Heart left ventricle (tissue), 16 donors: ENCODE results near the gene P2RY11. TPM values are rescaled to one million over a fixed set of nuclear protein-coding genes. Genes with fewer than 3 reads are reported as not detected.

Source experiments
- ATAC-seq, 4 donors: fragments of 200-7000 bp; cut with Tn5 transposase; one replicate each; pipeline ENCODE4 v1.9.1; 2020 to 2022; ENCODE audit warnings: moderate library complexity in 4 of 4, mild to moderate bottlenecking in 3 of 4, moderate number of reproducible peaks in 1 of 4
- DNase-seq, 5 donors: peaks; one replicate each; pipeline ENCODE4 v3.0.0-alpha.2; 2020
- H3K27ac ChIP-seq, 12 donors: fragments of 200-600 bp; sonication (generic) in 4 of 12; one replicate each; pipeline versions ENCODE4 v1.5.0 to v1.8.0; 2016 to 2022; ENCODE audit warnings: mild to moderate bottlenecking in 2 of 12
- H3K27me3 ChIP-seq, 9 donors: fragments of 200-600 bp; sonication (generic) in 2 of 9; one replicate each; pipeline versions ENCODE4 v1.5.1 to v1.8.0; 2016 to 2022; ENCODE audit warnings: mild to moderate bottlenecking in 3 of 9
- H3K36me3 ChIP-seq, 9 donors: fragments of 200-600 bp; sonication (generic) in 2 of 9; one replicate each; pipeline versions ENCODE4 v1.5.0 to v1.8.0; 2018 to 2022; ENCODE audit warnings: mild to moderate bottlenecking in 2 of 9
- H3K4me1 ChIP-seq, 12 donors: fragments of 200-600 bp; sonication (generic) in 4 of 12; one replicate each; pipeline versions ENCODE4 v1.5.0 to v1.8.0; 2016 to 2022; ENCODE audit warnings: mild to moderate bottlenecking in 3 of 12
- H3K4me3 ChIP-seq, 12 donors: fragments of 200-600 bp; sonication (generic) in 4 of 12; one replicate each; pipeline versions ENCODE4 v1.5.0 to v1.8.0; 2017 to 2022; ENCODE audit warnings: mild to moderate bottlenecking in 9 of 12, moderate library complexity in 4 of 12
- H3K9me3 ChIP-seq, 12 donors: fragments of 200-600 bp; sonication (generic) in 4 of 12; one replicate each; pipeline versions ENCODE4 v1.5.0 to v1.8.0; 2016 to 2022; ENCODE audit warnings: mild to moderate bottlenecking in 1 of 12
- CTCF ChIP-seq, 12 donors: fragments of 200-600 bp; sonication (generic) in 4 of 12; IDR thresholded peaks; one replicate each; pipeline versions ENCODE4 v1.5.0 to v1.8.0; 2018 to 2022; ENCODE audit warnings: antibody characterized with exemption in 12 of 12, mild to moderate bottlenecking in 5 of 12
- POLR2A ChIP-seq, 2 donors: fragments of 450-650 bp; IDR thresholded peaks; one replicate each; pipeline ENCODE4 v1.6.1; 2017; ENCODE audit warnings: antibody characterized with exemption in 2 of 2, mild to moderate bottlenecking in 2 of 2, moderate library complexity in 2 of 2
- WGBS, 4 donors: extraction: QIAGEN DNeasy Blood & Tissue Kit in 2 of 4; methylation state at CpG; one replicate each; pipeline versions ENCODE4 v1.1.5 to v1.1.7; 2013 to 2018; 5-methylcytosine and 5-hydroxymethylcytosine counted together
- intact Hi-C, 10 donors: fragments of 100-400 bp; cut with DNase I; formaldehyde crosslinking; loops; one replicate each; pipeline versions ENCODE4 v1.11.1 to v1.14.2; 2022
- long read RNA-seq, 3 donors: library from polyadenylated mRNA; unstranded; transcript quantifications; one replicate each; pipeline ENCODE4 v2.0.0, GENCODE V29; 2020 to 2021
- polyA plus RNA-seq, 2 donors: library from polyadenylated mRNA; stranded (reverse); fragments of 200-250 nt; gene quantifications; one replicate each; pipeline ENCODE4 v1.2.3, GENCODE V29; 2013
- total RNA-seq, 9 donors: library from RNA; depleted of rRNA in 2 of 9; stranded (reverse); fragments of >200 nt in 2 of 9; fragmentation: NEBNext Ultra II Directional in 3 of 9; extraction: Animal tissue kit (Norgen Biotek cat#: 25700) in 3 of 9; gene quantifications; one replicate each; pipeline versions ENCODE4 v1.1.0 to v1.2.4, GENCODE V29; 2016 to 2023
- donor health status: ischemic (EF 13 %, LVEDD 7.1; RV severe dilation, severe dysfunction).
- donor health status: healthy with polysubstance abuse.
- donor health status: DM: no; HTN: yes; CAD: no.
- donor health status: DM: no; HTN: no; CAD: no.
- donor health status: ischemic (EF 25% LVEDD 6.9; RV normal size, moderate dysfunction).
- donor health status: ischemic (EF 25% LVEDD 5.7; RV mildly dilated, moderate dysfunction).
- donor health status: healthy.
- donor health status: DM: yes; HTN: yes; CAD: no.
- donor health status: ischemic (EF 35%, LVEDD 5.7; RV mildly dilated, moderate dysfunction).
- donor health status: nonischemic (EF 11% LVEDD 7.7; RV severe dilation, severe dysfunction).
- donor health status: DM: yes; HTN: yes; CAD: no.
- donor health status: PGD.
- donor health status: ischemic (EF 29% LVEDD 5.4; RV normal size, mild dysfunction).
- donor health status: nonischemic (EF 23%, LVEDD 6.1; RV moderate dilation, normal function).

Gene P2RY11
- total RNA-seq (10 to 100 TPM in 1 of 9 donors, 1 to 10 TPM in 8; 3.1 to 11.7 (median 6.3) TPM), polyA plus RNA-seq (1 to 10 TPM; 3.6 to 5.2 TPM)
- long read RNA-seq, donor 1, partial matches to known transcripts: 3 of 3 reads
- long read RNA-seq, donor 1, other reads (novel, unspliced or antisense): 0 of 3 reads
- long read RNA-seq, donor 2, partial matches to known transcripts: 3 of 3 reads
- long read RNA-seq, donor 2, other reads (novel, unspliced or antisense): 0 of 3 reads
- long read RNA-seq, donor 3, partial matches to known transcripts: 0 of 5 reads
- long read RNA-seq, donor 3, other reads (novel, unspliced or antisense): 5 of 5 reads

- Histone ChIP-seq H3K27ac (peak within 1 kb of the TSS in 1 of 12 donors; percentile 86), H3K27me3 (no peaks in the 10 kb centered on the region), H3K4me1 (peaks cover 0 to 50% (median 11%) of the 10 kb centered on the region in 12 donors), H3K9me3 (no peaks in the 10 kb centered on the region), H3K4me3 (peak within 1 kb of the TSS in 1 of 12 donors; percentile 40), H3K36me3 (peaks cover 7 to 71% (median 65%) of the 10 kb centered on the region in 9 donors)
- DNase-seq: peak in 1 of 5 donors; percentile 66
- 63 to 74% (median 65%) methylated on average over 8 of the region's 8 CpGs for WGBS, 4 donors
- ATAC-seq: no peak
- intact Hi-C loops: loop anchor here in 7 of 10 donors (5.0 to 10.0 kb wide), 5 partner anchors 133 to 273 kb away; partner anchors contain the start of genes MRPL4 (in 2 of the 7), OLFM2 (in 2 of the 7) and TYK2 (in 1 of the 7)
- TF ChIP-seq CTCF (IDR thresholded peaks at IDR 0.05) (no peak), POLR2A (IDR thresholded peaks at IDR 0.05) (no peak)
Observed at GRCh38 chr19:10111405-10111811, at the start of gene P2RY11. Gene P2RY11 (plus strand): TSS chr19:10111693. CDS start chr19:10111722, 29 bp downstream.

GRCh38 chr19:10061717-10062310, 49.7 kb upstream of the P2RY11 start:
- no peaks in the 10 kb centered on the region for H3K9me3 ChIP-seq
- no peak for ATAC-seq
- peaks cover 0 to 26% (median 0%) of the 10 kb centered on the region in 9 donors for H3K27me3 ChIP-seq
- no peak for DNase-seq
- TF ChIP-seq CTCF (IDR thresholded peaks at IDR 0.05) (no peak), POLR2A (IDR thresholded peaks at IDR 0.05) (no peak)
- WGBS, 4 donors: 27 to 57% (median 29%) methylated on average over 7 to 21 of the region's 21 CpGs
- intact Hi-C loops: no loop called here
- no peak overlapping the region for H3K27ac ChIP-seq
- no peaks in the 10 kb centered on the region for H3K36me3 ChIP-seq
- H3K4me1 ChIP-seq: no peaks in the 10 kb centered on the region
- no peak overlapping the region for H3K4me3 ChIP-seq

GRCh38 chr19:10068205-10068604, 43.3 kb upstream of the P2RY11 start:
- intact Hi-C loops: no loop called here
- Histone ChIP-seq H3K9me3 (no peaks in the 10 kb centered on the region), H3K4me1 (no peaks in the 10 kb centered on the region), H3K27me3 (peaks cover 0 to 33% (median 0%) of the 10 kb centered on the region in 9 donors), H3K36me3 (no peaks in the 10 kb centered on the region), H3K4me3 (no peak overlapping the region), H3K27ac (no peak overlapping the region)
- ATAC-seq: no peak
- DNase-seq: no peak
- 56 to 72% (median 70%) methylated on average over 4 of the region's 4 CpGs for WGBS, 4 donors
- TF ChIP-seq CTCF (IDR thresholded peaks at IDR 0.05) (no peak), POLR2A (IDR thresholded peaks at IDR 0.05) (no peak)

- H3K27ac ChIP-seq: no peak overlapping the region
- intact Hi-C loops: no loop called here
- no peak for DNase-seq
- H3K4me3 ChIP-seq: no peak overlapping the region
- H3K9me3 ChIP-seq: peaks cover 0 to 7% (median 1%) of the 10 kb centered on the region in 12 donors
- TF ChIP-seq POLR2A (IDR thresholded peaks at IDR 0.05) (no peak), CTCF (IDR thresholded peaks at IDR 0.05) (no peak)
- no peaks in the 10 kb centered on the region for H3K4me1 ChIP-seq
- no peak for ATAC-seq
- 67 to 69% (median 69%) methylated on average over 6 of the region's 6 CpGs for WGBS, 4 donors
- H3K27me3 ChIP-seq: peaks cover 0 to 28% (median 0%) of the 10 kb centered on the region in 9 donors
- H3K36me3 ChIP-seq: no peaks in the 10 kb centered on the region
Observed at GRCh38 chr19:10069046-10069445, 42.4 kb upstream of the P2RY11 start.
